GM12878 (cell line): Measurements from ENCODE around the gene HNRNPF. TPM values are rescaled to one million over a fixed set of nuclear protein-coding genes. Genes with fewer than 3 reads are reported as not detected.

ENCODE experiments used
- ATAC-seq: fragments of 200-7000 bp; cut with Tn5 transposase; 3 replicates; pipeline ENCODE4 v1.9.1; 2020; ENCODE audit warnings: mild to moderate bottlenecking, moderate library complexity
- BruUV-seq: library from RNA; stranded (reverse); fragments of 400-500 nt; replicated peaks from 2 replicates; lab custom pipeline; 2021; lab: Mats Ljungman, UMichigan
- CTCF ChIA-PET: fragments of 300-600 bp; sonication (Branson Sonifier 250); formaldehyde crosslinking; extraction: SDS; loops from one replicate; lab custom pipeline; 2021; ENCODE audit warnings: inconsistent platforms; lab: Yijun Ruan, JAX
- POLR2A ChIA-PET: fragments of 350-600 bp; formaldehyde crosslinking; extraction: SDS; loops from one replicate; lab custom pipeline; 2021; ENCODE audit warnings: inconsistent platforms; lab: Charles Lee
- RAD21 ChIA-PET: fragments of 300-600 bp; sonication (Branson Sonifier 250); formaldehyde crosslinking; loops from one replicate; lab custom pipeline; 2023; ENCODE audit warnings: antibody characterized with exemption; ENCODE audit not compliant: unreplicated experiment; lab: Charles Lee
- SMC1A ChIA-PET: fragments of 300-600 bp; sonication (Branson Sonifier 250); formaldehyde crosslinking; loops from one replicate; lab custom pipeline; 2023; ENCODE audit not compliant: unreplicated experiment, uncharacterized antibody; lab: Charles Lee
- DNase-seq: peaks from one replicate; pipeline ENCODE4 v3.0.0-alpha.2; 2011; ENCODE audit warnings: low read depth, low spot score
- FAIRE-seq: peaks from 3 replicates; lab custom pipeline; 2011; peaks lifted over from hg19 to GRCh38; lab: Jason Lieb, UNC
- H2AFZ ChIP-seq: 2 replicates; pipeline ENCODE4 v1.6.0; 2011; ENCODE audit warnings: low read depth, low read length, control low read depth; ENCODE audit not compliant: control insufficient read depth
- H3K27ac ChIP-seq: 2 replicates; pipeline ENCODE4 v1.5.1; 2011; ENCODE audit warnings: control low read depth; ENCODE audit not compliant: control insufficient read depth, insufficient read depth
- H3K27me3 ChIP-seq, 2 experiments: replicated peaks in 1 of 2; 2 replicates each; pipeline versions ENCODE4 v1.6.0 to v1.6.1; 2011; ENCODE audit warnings: low read length in 1 of 2; ENCODE audit not compliant: control insufficient read depth in 2 of 2, insufficient read depth in 2 of 2
- H3K36me3 ChIP-seq, 2 experiments: 2 replicates each; pipeline ENCODE4 v1.5.1; 2011; ENCODE audit warnings: low read length in 1 of 2; ENCODE audit not compliant: control insufficient read depth in 2 of 2, insufficient read depth in 2 of 2
- H3K4me1 ChIP-seq: 2 replicates; pipeline ENCODE4 v1.6.1; 2011; ENCODE audit warnings: mild to moderate bottlenecking, low read length, moderate library complexity, mixed read lengths; ENCODE audit not compliant: control insufficient read depth, insufficient read depth
- H3K4me2 ChIP-seq: 2 replicates; pipeline ENCODE4 v1.6.0; 2011; ENCODE audit warnings: control low read depth; ENCODE audit not compliant: control insufficient read depth, insufficient read depth
- H3K4me3 ChIP-seq: fragments of 200-600 bp; sonication (generic); 2 replicates; pipeline ENCODE4 v1.5.1; 2016
- H3K79me2 ChIP-seq: 2 replicates; pipeline ENCODE4 v1.6.0; 2011; ENCODE audit warnings: low read length; ENCODE audit not compliant: control insufficient read depth, insufficient read depth
- H3K9ac ChIP-seq: 2 replicates; pipeline ENCODE4 v1.8.0; 2011; ENCODE audit warnings: low read length, control low read depth, mixed read lengths; ENCODE audit not compliant: control insufficient read depth, insufficient read depth
- H3K9me3 ChIP-seq: replicated peaks from 3 replicates; pipeline ENCODE4 v1.5.1; 2011; ENCODE audit warnings: mild to moderate bottlenecking, low read length; ENCODE audit not compliant: control insufficient read depth, insufficient read depth
- H4K20me1 ChIP-seq: 2 replicates; pipeline ENCODE4 v1.6.0; 2011; ENCODE audit not compliant: control insufficient read depth, insufficient read depth
- ATF2 ChIP-seq: IDR thresholded peaks from 2 replicates; pipeline ENCODE4 v1.6.1; 2012; ENCODE audit warnings: low read length, inconsistent platforms
- BCL3 ChIP-seq: IDR thresholded peaks from 2 replicates; pipeline ENCODE4 v1.6.1; 2011; ENCODE audit warnings: borderline replicate concordance, low read depth, mild to moderate bottlenecking, moderate library complexity, low read length; ENCODE audit not compliant: insufficient read depth, poor library complexity, severe bottlenecking
- BCLAF1 ChIP-seq: fragments of 450-650 bp; IDR thresholded peaks from 2 replicates; pipeline ENCODE4 v1.6.1; 2017; ENCODE audit warnings: antibody characterized with exemption, mild to moderate bottlenecking, moderate library complexity
- CBFB ChIP-seq: IDR thresholded peaks from 2 replicates; pipeline ENCODE4 v1.6.1; 2016; ENCODE audit warnings: antibody characterized with exemption, low read depth
- CREB1 ChIP-seq: IDR thresholded peaks from 2 replicates; pipeline ENCODE4 v1.6.1; 2012; ENCODE audit warnings: low read depth, mild to moderate bottlenecking, inconsistent platforms
- CREM ChIP-seq: IDR thresholded peaks from 2 replicates; pipeline ENCODE4 v1.6.1; 2014; ENCODE audit warnings: antibody characterized with exemption, low read depth
- JUNB ChIP-seq: IDR thresholded peaks from 2 replicates; pipeline ENCODE4 v1.6.1; 2016; ENCODE audit warnings: antibody characterized with exemption, mild to moderate bottlenecking
- NFYB ChIP-seq: IDR thresholded peaks from 2 replicates; pipeline ENCODE4 v1.6.1; 2011; ENCODE audit warnings: low read depth, mild to moderate bottlenecking, low read length, improper control_type of control experiment, moderate library complexity; ENCODE audit not compliant: insufficient read depth
- PKNOX1 ChIP-seq: fragments of 450-650 bp; IDR thresholded peaks from 2 replicates; pipeline ENCODE4 v1.6.1; 2016; ENCODE audit warnings: mild to moderate bottlenecking
- POU2F2 ChIP-seq: IDR thresholded peaks from 3 replicates; pipeline ENCODE4 v1.6.1; 2011; ENCODE audit warnings: low read depth, mild to moderate bottlenecking, low read length, borderline replicate concordance
- RB1 ChIP-seq: fragments of 450-650 bp; formaldehyde crosslinking; IDR thresholded peaks from 2 replicates; pipeline ENCODE4 v1.6.1; 2017; ENCODE audit warnings: mild to moderate bottlenecking, borderline replicate concordance
- RUNX3 ChIP-seq: IDR thresholded peaks from 2 replicates; pipeline ENCODE4 v1.6.1; 2012; ENCODE audit warnings: low read length, inconsistent platforms
- SIN3A ChIP-seq: IDR thresholded peaks from 2 replicates; pipeline ENCODE4 v1.6.1; 2012; ENCODE audit warnings: low read depth, low read length, improper control_type of control experiment
- SMAD5 ChIP-seq: IDR thresholded peaks from 2 replicates; pipeline ENCODE4 v1.6.1; 2016; ENCODE audit warnings: antibody characterized with exemption, low read depth
- SUZ12 ChIP-seq: fragments of 200-600 bp; sonication (generic); IDR thresholded peaks from one replicate; pipeline ENCODE4 v1.6.1; 2018; ENCODE audit warnings: antibody characterized with exemption, mild to moderate bottlenecking; ENCODE audit not compliant: unreplicated experiment
- YY1 ChIP-seq: IDR thresholded peaks from 2 replicates; pipeline ENCODE4 v1.6.1; 2011; ENCODE audit warnings: low read depth, mild to moderate bottlenecking, low read length
- ZBED1 ChIP-seq: IDR thresholded peaks from 2 replicates; pipeline ENCODE4 v1.6.1; 2016; ENCODE audit warnings: borderline replicate concordance
- ZNF217 ChIP-seq: fragments of 450-650 bp; IDR thresholded peaks from 2 replicates; pipeline ENCODE4 v1.6.1; 2017; ENCODE audit warnings: antibody characterized with exemption, mild to moderate bottlenecking
- WGBS: methylation state at CpG from one replicate; pipeline ENCODE4 v1.1.6; 2016; ENCODE audit warnings: low lambda C conversion rate; ENCODE audit not compliant: insufficient replicate concordance, insufficient coverage; ENCODE audit errors: missing lambda C conversion rate; 5-methylcytosine and 5-hydroxymethylcytosine counted together
- in situ Hi-C: fragments of 300-500 bp; cut with MboI; formaldehyde crosslinking; loops from 9 replicates; pipeline ENCODE4 v1.14.3; 2018; ENCODE audit warnings: mixed read lengths
- intact Hi-C: fragments of 100-400 bp; cut with micrococcal nuclease; formaldehyde crosslinking; loops from one replicate; pipeline ENCODE4 v1.14.2; 2022; ENCODE audit not compliant: unreplicated experiment
- polyA plus RNA-seq, 11 experiments: library from polyadenylated mRNA; depleted of rRNA in 4 of 11; unstranded in 6 of 11; stranded (reverse) in 5 of 11; fragments of >200 nt; fragmentation: Nextera tagmentation in 4 of 11; fragmentation: Illumina TruSeq in 1 of 11; extraction: Ambion mirVana in 4 of 11; extraction: Trizol in 1 of 11; gene quantifications; 1 replicate in 1 of 11; 2 replicates in 10 of 11; pipeline versions ENCODE4 v1.2.1 to v1.2.3, GENCODE V29; 2011 to 2016; ENCODE audit warnings: inconsistent platforms in 2 of 11, missing spikeins in 2 of 11, low read depth in 1 of 11
- total RNA-seq, 4 experiments: library from RNA; depleted of rRNA in 3 of 4; stranded (reverse); fragments of >200 nt in 3 of 4; fragmentation: Illumina TruSeq in 1 of 4; extraction: Trizol in 1 of 4; gene quantifications; 2 replicates each; pipeline versions ENCODE4 v1.2.1 to v1.2.3, GENCODE V29; 2013 to 2021

HNRNPF gene
- total and polyA plus RNA-seq, 10 of the 15 experiments (the other 5 are each of a cell fraction or from before 2014, with no cell fraction given) = 156 to 373 (median 293) TPM

- FAIRE-seq = peak; percentile 84
- intact Hi-C loops = no loop called here
- Histone ChIP-seq H3K4me2 (peak overlapping the region; percentile 89), H3K27me3 (no peaks in the 10 kb centered on the region), H4K20me1 (no peaks in the 10 kb centered on the region), H3K4me3 (no peak overlapping the region), H3K9ac (peak overlapping the region; percentile 7; the same call in 1 of the 2 replicates), H3K79me2 (peaks cover 14% of the 10 kb centered on the region), H3K27ac (peak overlapping the region; percentile 71), H3K9me3 (no peaks in the 10 kb centered on the region), H3K4me1 (peaks cover 33% of the 10 kb centered on the region), H2AFZ (peak overlapping the region; percentile 55), H3K36me3 (no peaks in the 10 kb centered on the region)
- in situ Hi-C loops = loop anchor here (5.0 kb wide), 1 partner anchor 56 kb away; no protein-coding TSS in a partner anchor
- ATAC-seq = peak; percentile 7
- SMC1A ChIA-PET = interaction anchor here (1.1 to 2.4 kb wide), 4 partner anchors 13 to 161 kb away, joined by 3 to 10 read pairs (median 4); no protein-coding TSS in a partner anchor
- RAD21 ChIA-PET = interaction anchor here (1.1 to 1.4 kb wide), 2 partner anchors 13 to 46 kb away, joined by 3 to 5 read pairs; no protein-coding TSS in a partner anchor
- DNase-seq = no peak
- CTCF ChIA-PET = interaction anchor here (1.1 to 1.2 kb wide), 4 partner anchors 18 to 249 kb away, joined by 3 read pairs; no protein-coding TSS in a partner anchor
- 27% methylated on average over 4 of the region's 4 CpGs for WGBS
- no TSS peak for BruUV-seq
- POLR2A ChIA-PET = interaction anchor here (0.7 to 1.1 kb wide), 6 partner anchors 16 to 152 kb away, joined by 3 to 4 read pairs (median 3); partner anchors contain the start of gene ZNF487
- TF ChIP-seq ZBED1 (no peak), CREM (peak; percentile 49; the same call in 1 of the 2 replicates), JUNB (peak; percentile 42), BCLAF1 (no peak), SIN3A (no peak), BCL3 (no peak), PKNOX1 (0 out of 2 replicates have a peak, but pooled peaks have one; percentile 22), CBFB (peak; percentile 34; the same call in 1 of the 2 replicates), POU2F2 (no peak), CREB1 (peak; percentile 57), SUZ12 (no peak), ZNF217 (no peak), RUNX3 (peak; percentile 88), RB1 (no peak), SMAD5 (no peak), YY1 (peak; percentile 44; the same call in 1 of the 2 replicates), ATF2 (peak; percentile 49; the same call in 1 of the 2 replicates), NFYB (peak; percentile 61; the same call in 1 of the 2 replicates)
Measured at GRCh38 chr10:43453266-43453831, 44.4 kb upstream of the HNRNPF start.
